Measurements from ENCODE around the gene GALNT2. TPM values are rescaled to one million over a fixed set of nuclear protein-coding genes. Genes with fewer than 3 reads are reported as not detected.

GALNT2 gene
- total and polyA plus RNA-seq, 2 of the 4 experiments (the other 2 are of a cell fraction), result 50.4 to 189 TPM

GRCh38 chr1:230282157-230282556, 215.1 kb downstream of the GALNT2 start:
- Histone ChIP-seq H3K4me1 (ENCODE audit: control insufficient read depth, insufficient read depth, low read length) (no peaks in the 10 kb centered on the region), H2BK120ac (ENCODE audit: low read depth, low read length) (no peak overlapping the region), H3K56ac (ENCODE audit: extremely low read depth, insufficient read depth, low read length) (no peak overlapping the region), H3K4ac (ENCODE audit: low read depth, low read length) (no peak overlapping the region), H3K4me3 (ENCODE audit: insufficient read depth, low read depth, low read length) (no peak overlapping the region), H3K79me1 (ENCODE audit: low read depth in 1 of 2, low read length in 2 of 2) (no peaks in the 10 kb centered on the region), H3K18ac (ENCODE audit: low read depth, low read length) (no peak overlapping the region), H3K4me2 (ENCODE audit: low read depth, low read length) (no peak overlapping the region), H2AFZ (replicated peaks; ENCODE audit: low read length, poor library complexity) (no peak overlapping the region), H4K8ac (ENCODE audit: low read depth in 2 of 2, low read length in 2 of 2) (no peak overlapping the region), H2BK20ac (ENCODE audit: low read depth, low read length) (no peak overlapping the region), H3K27me3 (ENCODE audit: control insufficient read depth, insufficient read depth, low read length) (no peaks in the 10 kb centered on the region), H3K27ac (ENCODE audit: insufficient read depth, low read length) (no peak overlapping the region), H2AK9ac (replicated peaks; ENCODE audit: low read depth, low read length, poor library complexity) (no peak overlapping the region), H3K14ac (replicated peaks; ENCODE audit: low read depth, low read length) (no peak overlapping the region), H4K91ac (ENCODE audit: insufficient read depth, low read depth, low read length) (no peak overlapping the region), H2BK15ac (ENCODE audit: low read depth, low read length) (no peak overlapping the region), H3K9me3 (ENCODE audit: control insufficient read depth, insufficient read depth, low read length) (no peaks in the 10 kb centered on the region), H4K20me1 (ENCODE audit: insufficient read depth, low read length) (no peaks in the 10 kb centered on the region), H3K36me3 (ENCODE audit: control insufficient read depth, insufficient read depth, low read length) (peaks cover 32% of the 10 kb centered on the region), H3K23ac (ENCODE audit: low read depth, low read length) (no peak overlapping the region), H4K5ac (ENCODE audit: low read depth, low read length) (no peak overlapping the region), H2BK5ac (ENCODE audit: low read depth, low read length, poor library complexity, severe bottlenecking) (no peak overlapping the region), H3K9ac (ENCODE audit: low read depth, low read length) (no peak overlapping the region), H2AK5ac (ENCODE audit: low read depth, low read length) (no peak overlapping the region), H3K9me1 (ENCODE audit: insufficient read depth, low read length) (no peaks in the 10 kb centered on the region; the same call in 1 of the 2 replicates)
- intact Hi-C loops (cut with micrococcal nuclease) (no loop called here), dilution Hi-C loops (cut with HindIII; ENCODE audit: low sequenced_read_pairs, unreplicated experiment) (no loop called here), in situ Hi-C loops (cut with MboI; ENCODE audit: low sequenced_read_pairs) (no loop called here)
- WGBS, 2 experiments (ENCODE audit: extremely low coverage in 2 of 2, insufficient read length in 1 of 2), result no CpG with 5 or more reads among the region's 3 CpGs
- BruUV-seq (replicated peaks), result no TSS peak
- ATAC-seq (ENCODE audit: low read depth) (no peak), DNase-seq (no peak)
- CTCF ChIA-PET, result no interaction called here
- TF ChIP-seq RAD21 (IDR thresholded peaks at IDR 0.05; ENCODE audit: low read length) (no peak), MAFK (IDR thresholded peaks at IDR 0.05; ENCODE audit: low read depth, low read length) (no peak), RCOR1 (IDR thresholded peaks at IDR 0.05; ENCODE audit: insufficient replicate concordance, low read length) (no peak), SMC3 (IDR thresholded peaks at IDR 0.05; ENCODE audit: low read depth, low read length) (no peak)
- TF ChIP-seq, protein P1, sequence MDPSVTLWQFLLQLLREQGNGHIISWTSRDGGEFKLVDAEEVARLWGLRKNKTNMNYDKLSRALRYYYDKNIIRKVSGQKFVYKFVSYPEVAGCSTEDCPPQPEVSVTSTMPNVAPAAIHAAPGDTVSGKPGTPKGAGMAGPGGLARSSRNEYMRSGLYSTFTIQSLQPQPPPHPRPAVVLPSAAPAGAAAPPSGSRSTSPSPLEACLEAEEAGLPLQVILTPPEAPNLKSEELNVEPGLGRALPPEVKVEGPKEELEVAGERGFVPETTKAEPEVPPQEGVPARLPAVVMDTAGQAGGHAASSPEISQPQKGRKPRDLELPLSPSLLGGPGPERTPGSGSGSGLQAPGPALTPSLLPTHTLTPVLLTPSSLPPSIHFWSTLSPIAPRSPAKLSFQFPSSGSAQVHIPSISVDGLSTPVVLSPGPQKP (IDR thresholded peaks at IDR 0.05; ENCODE audit: borderline replicate concordance, low read depth, low read length), result no peak
- TF ChIP-seq, protein P2, sequence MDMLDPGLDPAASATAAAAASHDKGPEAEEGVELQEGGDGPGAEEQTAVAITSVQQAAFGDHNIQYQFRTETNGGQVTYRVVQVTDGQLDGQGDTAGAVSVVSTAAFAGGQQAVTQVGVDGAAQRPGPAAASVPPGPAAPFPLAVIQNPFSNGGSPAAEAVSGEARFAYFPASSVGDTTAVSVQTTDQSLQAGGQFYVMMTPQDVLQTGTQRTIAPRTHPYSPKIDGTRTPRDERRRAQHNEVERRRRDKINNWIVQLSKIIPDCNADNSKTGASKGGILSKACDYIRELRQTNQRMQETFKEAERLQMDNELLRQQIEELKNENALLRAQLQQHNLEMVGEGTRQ (IDR thresholded peaks at IDR 0.05; ENCODE audit: low read depth, low read length), result no peak
- POLR2A ChIA-PET (ENCODE audit: unreplicated experiment), result no interaction called here

Data from IMR-90 (cell line).